UCSD-AML1 (cell line): Measurements from ENCODE around the gene CFAP299.
"Not testable (repeated sequence)": the region's sequence is repeated elsewhere in the genome, so short reads cannot be mapped to it uniquely, and the experiment has no call there.

ENCODE experiments used
- DNase-seq: peaks from one replicate; lab custom pipeline; 2025; ENCODE audit not compliant: unreplicated experiment; lab: John Stamatoyannopoulos, UW

The CFAP299 gene

GRCh38 chr4:80586716-80587115 lies 251.2 kb downstream of the CFAP299 start:
- DNase-seq, result no peak

GRCh38 chr4:80587871-80588385 lies 252.4 kb downstream of the CFAP299 start:
- DNase-seq, result no peak

GRCh38 chr4:80592950-80593349 lies 257.4 kb downstream of the CFAP299 start:
- DNase-seq, result no peak

DNA sequence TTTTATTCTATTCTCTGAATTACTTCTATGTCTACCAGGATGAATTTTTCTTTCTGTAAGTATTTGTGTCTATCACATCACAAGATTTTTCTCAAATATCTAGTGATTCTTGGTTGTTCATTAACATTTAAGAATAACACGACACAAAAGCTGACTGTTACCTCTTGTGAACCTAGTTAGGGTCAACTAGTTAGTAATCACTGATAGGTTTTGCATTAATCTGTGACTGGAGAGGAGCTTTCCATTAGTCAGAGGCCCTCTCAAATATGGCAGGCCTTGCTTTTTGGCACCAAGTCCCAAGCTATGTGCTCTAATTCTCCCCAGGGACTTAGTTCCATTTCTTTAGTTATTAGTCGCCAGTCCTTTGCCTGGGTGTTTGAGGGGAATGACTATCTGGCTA lies 259.2 kb downstream of the CFAP299 start:
- DNase-seq, result no peak

DNA sequence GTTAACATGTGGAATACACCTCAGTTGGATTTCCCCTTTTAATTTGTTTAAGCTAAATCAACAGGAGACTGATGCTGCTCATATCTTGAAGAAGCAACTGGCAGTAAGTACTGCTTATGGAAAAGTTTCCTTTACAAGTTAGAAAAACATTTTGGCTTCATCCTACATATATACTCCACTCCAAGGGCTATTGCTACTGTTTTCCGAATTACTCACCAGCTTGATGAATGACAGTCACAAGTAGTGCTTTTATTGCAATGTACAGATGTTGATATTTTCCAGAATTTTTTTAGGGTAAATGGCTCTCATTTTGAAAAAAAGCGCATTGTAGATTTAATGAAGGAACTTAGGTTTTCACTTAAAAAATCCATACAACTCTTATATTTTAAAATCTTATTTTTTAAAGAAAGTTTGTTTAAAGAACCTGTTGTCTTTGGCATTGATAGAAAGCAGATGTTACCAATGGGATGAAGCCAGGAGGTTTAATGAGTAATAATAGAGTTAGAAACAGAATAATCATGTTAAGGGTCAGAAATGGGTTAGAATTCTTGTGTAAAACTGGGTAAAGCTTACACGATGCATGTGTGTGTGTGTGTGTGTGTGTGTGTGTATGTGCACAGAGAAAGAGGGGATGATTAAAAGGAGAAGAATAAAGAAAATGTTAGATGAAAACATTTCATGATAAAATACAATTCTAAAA lies 272.9 kb downstream of the CFAP299 start:
- DNase-seq, result no peak

- DNase-seq, result no peak
These were observed 274.7 kb downstream of the CFAP299 start for GRCh38 chr4:80610199-80610598.

- no peak for DNase-seq
These were observed 275.5 kb downstream of the CFAP299 start for GRCh38 chr4:80610845-80611677.

DNA sequence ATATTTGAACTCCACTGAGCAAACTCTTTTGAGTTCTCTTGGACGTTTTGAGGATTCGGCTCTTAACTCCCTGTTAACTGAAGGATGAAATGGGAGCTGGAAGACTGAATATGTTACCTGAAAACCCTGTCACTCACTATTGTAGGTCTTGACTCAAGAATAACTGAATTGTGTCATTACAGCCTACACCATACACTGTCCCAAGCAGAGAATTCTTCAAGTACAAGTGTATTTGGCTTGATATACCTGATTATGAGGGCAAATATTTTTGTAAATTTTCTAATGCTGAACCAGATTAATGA lies 276.1 kb downstream of the CFAP299 start:
- no peak for DNase-seq

GRCh38 chr4:80613470-80613869 lies 277.9 kb downstream of the CFAP299 start:
- no peak for DNase-seq

DNA sequence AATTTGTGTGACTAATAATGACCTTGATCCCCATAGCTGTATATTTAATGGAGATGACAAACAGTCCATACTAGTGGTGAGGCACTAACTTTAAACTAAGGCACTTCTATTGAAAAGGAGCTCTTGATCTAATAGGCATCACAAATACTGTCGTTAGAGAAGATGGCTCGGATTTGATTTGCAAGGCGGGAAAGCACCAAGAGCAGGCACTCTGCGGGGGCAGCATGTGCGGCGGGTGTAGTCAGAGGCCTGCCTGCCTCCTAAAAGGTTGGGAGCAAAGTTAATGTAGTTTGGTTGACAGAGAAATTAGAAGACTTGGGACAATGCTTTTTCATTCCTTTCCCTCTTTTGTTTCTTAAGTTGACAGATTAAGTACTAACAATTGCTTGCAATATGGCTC lies 278.8 kb downstream of the CFAP299 start:
- DNase-seq, result no peak

DNA sequence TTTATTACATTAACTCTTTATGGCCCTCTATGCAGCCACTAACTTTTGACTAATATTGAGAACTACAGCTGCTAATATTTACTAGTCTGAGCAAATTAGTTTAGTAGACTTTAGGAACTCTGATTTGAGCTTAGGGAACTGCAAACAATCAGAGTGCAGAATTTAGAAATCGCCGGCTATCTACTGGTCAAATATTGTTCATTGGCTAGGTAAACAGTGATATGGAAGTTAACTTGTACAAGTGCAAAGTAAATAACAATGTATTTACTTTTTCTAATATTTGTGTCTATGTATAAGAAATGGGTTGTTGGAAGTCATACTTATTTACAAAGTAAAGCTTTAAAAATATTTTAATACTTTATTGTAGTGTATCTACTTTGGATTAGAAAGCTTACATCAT lies 279.6 kb downstream of the CFAP299 start:
- DNase-seq, result no peak

- DNase-seq, result no peak
These were observed 283.6 kb downstream of the CFAP299 start for GRCh38 chr4:80619070-80619674.

- DNase-seq, result no peak
These were observed 296.3 kb downstream of the CFAP299 start for GRCh38 chr4:80631861-80632260.

- DNase-seq, result no peak
These were observed 301.7 kb downstream of the CFAP299 start for GRCh38 chr4:80637190-80637589.

GRCh38 chr4:80646061-80646460 lies 310.5 kb downstream of the CFAP299 start:
- DNase-seq, result no peak

- no peak for DNase-seq
These were observed 320.1 kb downstream of the CFAP299 start for GRCh38 chr4:80655662-80656061.

GRCh38 chr4:80670118-80670517 lies 334.6 kb downstream of the CFAP299 start:
- not testable (repeated sequence) for DNase-seq

DNA sequence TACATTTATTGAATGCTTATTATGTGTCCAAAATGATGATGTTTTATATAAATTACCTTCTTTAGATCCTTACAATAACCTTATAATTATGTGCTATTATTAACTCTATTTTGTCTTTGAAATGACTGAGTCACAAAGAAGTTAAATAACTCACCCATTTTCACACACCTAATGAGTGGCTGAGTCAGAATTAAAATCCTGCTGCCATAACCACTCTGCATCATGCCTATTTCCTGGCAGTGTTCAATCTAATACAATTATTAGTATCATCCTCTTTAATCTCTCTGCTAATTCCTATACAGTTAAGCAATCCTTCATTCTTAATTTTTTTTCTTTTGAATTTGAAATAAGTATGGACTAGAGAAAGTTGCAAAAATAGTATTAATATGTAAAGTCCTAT lies 342.9 kb downstream of the CFAP299 start:
- no peak for DNase-seq

DNA sequence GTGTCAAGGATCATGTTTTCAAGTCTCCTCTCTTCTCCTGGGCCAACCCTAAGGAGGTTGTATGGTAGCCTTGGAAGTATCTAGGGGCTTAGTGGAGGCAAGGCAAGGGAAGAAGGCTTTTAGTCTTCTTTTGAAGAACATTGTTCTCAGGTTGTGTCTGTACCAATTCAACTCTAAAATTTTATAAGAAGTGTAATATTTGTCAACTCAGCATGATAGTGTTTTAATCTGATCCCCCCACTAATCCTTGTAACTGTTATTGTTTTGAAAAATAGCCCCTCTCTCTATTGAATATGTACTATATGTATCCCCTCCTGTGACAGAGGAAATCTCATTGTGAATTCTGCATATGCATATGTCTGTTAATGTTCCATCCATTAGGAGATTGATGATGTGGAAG lies 345.4 kb downstream of the CFAP299 start:
- no peak for DNase-seq

DNA sequence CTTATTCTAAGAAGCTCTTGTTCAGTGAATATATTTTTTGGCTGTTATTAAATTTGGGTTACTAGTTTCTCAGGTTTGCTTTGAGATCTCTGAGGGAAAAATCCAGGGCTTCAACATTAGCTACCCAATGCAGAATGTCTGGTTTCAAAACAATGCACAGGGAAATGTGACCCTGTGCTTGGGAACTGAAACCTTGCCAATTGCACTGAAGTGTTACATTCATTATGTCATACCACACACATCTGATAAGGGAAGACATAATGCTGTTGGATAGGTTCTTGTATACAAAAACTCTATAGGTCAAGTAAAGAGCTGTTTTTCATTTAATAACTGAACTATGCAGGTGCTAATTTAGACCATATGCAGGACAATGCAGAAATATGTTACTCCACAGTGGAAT lies 349.7 kb downstream of the CFAP299 start:
- no peak for DNase-seq

DNA sequence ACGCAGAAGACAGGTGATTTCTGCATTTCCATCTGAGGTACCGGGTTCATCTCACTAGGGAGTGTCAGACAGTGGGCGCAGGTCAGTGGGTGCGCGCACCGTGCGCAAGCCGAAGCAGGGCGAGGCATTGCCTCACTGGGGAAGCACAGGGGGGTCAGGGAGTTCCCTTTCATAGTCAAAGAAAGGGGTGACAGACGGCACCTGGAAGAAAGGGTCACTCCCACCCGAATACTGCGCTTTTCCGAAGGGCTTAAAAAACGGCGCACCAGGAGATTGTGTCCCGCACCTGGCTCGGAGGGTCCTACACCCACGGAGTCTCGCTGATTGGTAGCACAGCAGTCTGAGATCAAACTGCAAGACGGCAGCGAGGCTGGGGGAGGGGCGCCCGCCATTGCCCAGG lies 352.2 kb downstream of the CFAP299 start:
- DNase-seq, result not testable (repeated sequence)

- no peak for DNase-seq
These were observed 358.6 kb downstream of the CFAP299 start for GRCh38 chr4:80694171-80694570.
